Measurements from ENCODE around the gene RAI1.

The RAI1 gene

GRCh38 chr17:17789828-17790636 is 108.8 kb downstream of the RAI1 start:
- no peak for DNase-seq

DNA sequence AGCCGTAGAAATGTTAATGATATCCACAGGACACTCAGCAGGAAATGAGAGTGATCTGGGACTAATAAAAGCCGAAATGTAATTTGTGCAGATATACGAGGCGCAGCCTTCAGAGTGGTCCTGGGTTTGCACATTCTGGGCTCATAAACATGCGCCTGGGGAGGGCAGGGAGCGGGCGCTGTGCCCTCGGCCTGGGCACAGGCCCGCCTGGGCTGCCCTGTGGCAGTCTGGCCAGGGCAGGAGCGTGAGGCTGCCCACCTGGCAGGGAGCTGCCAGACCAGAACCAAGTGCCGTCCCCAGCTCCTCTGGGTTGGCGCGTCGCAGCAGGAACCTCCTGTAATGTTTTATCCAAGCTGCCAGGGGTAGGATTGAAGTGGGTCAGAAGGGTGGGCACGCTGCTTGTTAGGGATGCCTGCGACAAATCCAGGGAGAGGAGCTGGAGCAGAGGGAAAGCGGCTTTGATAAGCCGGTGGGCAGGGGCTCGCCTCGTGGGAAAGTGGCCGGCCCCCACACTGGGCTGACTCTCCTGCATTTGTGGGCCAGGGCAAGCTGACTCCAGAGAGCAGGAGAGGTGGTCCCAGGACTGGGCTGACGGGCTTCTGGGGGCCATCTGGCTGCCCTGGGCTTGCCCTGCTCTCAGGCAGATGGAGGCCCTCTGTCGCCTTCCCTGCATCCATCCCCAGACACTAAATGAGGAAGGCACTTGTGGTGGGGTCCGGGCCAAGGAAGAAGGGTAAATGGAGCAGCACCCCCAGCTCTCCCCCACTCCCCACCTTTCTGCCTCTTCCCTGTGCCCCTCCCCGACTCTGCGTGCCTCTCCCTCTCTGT is 109.6 kb downstream of the RAI1 start:
- peak; percentile 8 for DNase-seq

GRCh38 chr17:17792037-17792550 is 110.8 kb downstream of the RAI1 start:
- DNase-seq, result no peak

DNA sequence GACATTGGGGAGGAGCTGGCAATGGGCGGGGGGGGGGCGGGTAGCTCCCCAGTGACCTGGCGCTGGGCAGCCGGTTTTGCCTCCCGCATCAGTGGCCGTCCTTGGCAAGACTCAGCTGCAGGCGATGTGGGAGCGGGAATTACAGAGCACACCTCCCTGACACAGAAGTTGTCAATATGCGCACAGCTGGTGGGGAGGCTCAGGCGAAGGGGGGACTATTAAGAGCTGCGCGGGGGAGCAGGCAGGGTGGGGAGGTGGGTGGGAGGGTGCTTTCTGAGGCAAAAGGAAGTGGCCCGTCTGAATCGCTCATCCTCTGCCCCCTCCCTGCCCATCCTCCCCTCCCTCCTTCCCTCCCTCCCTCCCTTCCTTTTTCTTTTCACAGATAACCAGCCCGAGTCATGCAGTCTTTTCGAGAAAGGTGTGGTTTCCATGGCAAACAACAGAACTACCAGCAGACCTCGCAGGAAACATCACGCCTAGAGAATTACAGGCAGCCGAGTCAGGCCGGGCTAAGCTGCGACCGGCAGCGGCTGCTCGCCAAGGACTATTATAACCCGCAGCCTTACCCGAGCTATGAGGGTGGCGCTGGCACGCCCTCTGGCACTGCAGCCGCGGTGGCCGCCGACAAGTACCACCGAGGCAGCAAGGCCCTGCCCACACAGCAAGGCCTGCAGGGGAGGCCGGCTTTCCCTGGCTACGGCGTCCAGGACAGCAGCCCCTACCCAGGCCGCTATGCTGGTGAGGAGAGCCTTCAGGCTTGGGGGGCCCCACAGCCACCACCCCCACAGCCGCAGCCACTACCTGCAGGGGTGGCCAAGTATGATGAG is 111.5 kb downstream of the RAI1 start:
- DNase-seq, result no peak

DNA sequence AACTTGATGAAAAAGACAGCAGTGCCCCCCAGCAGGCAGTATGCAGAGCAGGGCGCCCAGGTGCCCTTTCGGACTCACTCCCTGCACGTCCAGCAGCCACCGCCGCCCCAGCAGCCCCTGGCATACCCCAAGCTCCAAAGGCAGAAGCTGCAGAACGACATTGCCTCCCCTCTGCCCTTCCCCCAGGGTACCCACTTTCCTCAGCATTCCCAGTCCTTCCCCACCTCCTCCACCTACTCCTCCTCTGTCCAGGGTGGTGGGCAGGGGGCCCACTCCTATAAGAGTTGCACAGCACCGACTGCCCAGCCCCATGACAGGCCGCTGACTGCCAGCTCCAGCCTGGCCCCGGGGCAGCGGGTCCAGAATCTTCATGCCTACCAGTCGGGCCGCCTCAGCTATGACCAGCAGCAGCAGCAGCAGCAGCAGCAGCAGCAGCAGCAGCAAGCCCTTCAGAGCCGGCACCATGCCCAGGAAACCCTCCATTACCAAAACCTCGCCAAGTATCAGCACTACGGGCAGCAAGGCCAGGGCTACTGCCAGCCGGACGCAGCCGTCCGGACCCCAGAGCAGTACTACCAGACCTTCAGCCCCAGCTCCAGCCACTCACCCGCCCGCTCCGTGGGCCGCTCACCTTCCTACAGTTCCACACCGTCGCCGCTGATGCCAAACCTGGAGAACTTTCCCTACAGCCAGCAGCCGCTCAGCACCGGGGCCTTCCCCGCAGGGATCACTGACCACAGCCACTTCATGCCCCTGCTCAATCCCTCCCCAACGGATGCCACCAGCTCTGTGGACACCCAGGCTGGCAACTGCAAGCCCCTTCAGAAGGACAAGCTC is 112.3 kb downstream of the RAI1 start:
- no peak for DNase-seq

- DNase-seq, result no peak
Measured at GRCh38 chr17:17794382-17794781, 113.1 kb downstream of the RAI1 start.

- no peak for DNase-seq
Measured at GRCh38 chr17:17795296-17795695, 114.0 kb downstream of the RAI1 start.

DNA sequence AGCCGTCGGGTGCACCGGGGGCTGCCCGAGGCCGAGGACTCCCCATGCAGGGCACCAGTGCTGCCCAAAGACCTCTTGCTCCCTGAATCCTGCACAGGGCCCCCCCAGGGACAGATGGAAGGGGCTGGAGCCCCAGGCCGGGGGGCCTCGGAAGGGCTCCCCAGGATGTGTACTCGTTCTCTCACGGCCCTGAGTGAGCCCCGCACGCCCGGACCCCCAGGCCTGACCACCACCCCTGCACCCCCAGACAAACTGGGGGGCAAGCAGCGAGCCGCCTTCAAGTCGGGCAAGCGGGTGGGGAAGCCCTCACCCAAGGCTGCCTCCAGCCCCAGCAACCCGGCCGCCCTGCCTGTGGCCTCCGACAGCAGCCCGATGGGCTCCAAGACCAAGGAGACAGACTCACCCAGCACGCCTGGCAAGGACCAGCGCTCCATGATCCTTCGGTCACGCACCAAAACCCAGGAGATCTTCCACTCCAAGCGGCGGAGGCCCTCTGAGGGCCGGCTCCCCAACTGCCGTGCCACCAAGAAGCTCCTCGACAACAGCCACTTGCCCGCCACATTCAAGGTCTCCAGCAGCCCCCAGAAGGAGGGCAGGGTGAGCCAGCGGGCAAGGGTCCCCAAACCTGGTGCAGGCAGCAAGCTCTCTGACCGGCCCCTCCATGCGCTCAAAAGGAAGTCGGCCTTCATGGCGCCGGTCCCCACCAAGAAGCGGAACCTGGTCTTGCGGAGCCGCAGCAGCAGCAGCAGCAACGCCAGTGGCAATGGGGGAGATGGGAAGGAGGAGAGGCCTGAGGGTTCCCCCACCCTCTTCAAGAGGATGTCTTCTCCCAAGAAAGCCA is 114.9 kb downstream of the RAI1 start:
- DNase-seq, result no peak

- DNase-seq, result no peak
Measured at GRCh38 chr17:17796787-17797061, 115.5 kb downstream of the RAI1 start.

DNA sequence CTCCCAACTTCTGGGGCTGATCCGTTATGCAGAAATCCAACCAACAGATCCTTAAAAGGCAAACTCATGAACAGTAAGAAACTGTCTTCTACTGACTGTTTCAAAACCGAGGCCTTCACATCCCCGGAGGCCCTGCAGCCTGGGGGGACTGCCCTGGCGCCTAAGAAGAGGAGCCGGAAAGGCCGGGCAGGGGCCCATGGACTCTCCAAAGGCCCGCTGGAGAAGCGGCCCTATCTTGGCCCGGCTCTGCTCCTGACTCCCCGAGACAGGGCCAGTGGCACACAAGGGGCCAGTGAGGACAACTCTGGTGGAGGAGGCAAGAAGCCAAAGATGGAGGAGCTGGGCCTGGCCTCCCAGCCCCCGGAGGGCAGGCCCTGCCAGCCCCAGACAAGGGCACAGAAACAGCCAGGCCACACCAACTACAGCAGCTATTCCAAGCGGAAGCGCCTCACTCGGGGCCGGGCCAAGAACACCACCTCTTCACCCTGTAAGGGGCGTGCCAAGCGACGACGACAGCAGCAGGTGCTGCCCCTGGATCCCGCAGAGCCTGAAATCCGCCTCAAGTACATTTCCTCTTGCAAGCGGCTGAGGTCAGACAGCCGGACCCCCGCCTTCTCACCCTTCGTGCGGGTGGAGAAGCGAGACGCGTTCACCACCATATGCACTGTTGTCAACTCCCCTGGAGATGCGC is 116.0 kb downstream of the RAI1 start:
- no peak for DNase-seq

DNA sequence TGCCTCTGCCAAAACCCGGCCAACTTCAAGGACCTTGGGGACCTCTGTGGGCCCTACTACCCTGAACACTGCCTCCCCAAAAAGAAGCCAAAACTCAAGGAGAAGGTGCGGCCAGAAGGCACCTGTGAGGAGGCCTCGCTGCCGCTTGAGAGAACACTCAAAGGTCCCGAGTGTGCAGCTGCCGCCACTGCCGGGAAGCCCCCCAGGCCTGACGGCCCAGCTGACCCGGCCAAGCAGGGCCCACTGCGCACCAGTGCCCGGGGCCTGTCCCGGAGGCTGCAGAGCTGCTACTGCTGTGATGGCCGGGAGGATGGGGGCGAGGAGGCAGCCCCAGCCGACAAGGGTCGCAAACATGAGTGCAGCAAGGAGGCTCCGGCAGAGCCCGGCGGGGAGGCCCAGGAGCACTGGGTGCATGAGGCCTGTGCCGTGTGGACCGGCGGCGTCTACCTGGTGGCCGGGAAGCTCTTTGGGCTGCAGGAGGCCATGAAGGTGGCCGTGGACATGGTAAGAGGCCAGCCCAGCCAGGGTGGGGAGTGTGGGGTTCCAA is 116.8 kb downstream of the RAI1 start:
- DNase-seq, result no peak

- no peak for DNase-seq
Measured at GRCh38 chr17:17798573-17799255, 117.5 kb downstream of the RAI1 start.

- DNase-seq, result no peak
Measured at GRCh38 chr17:17800504-17801021, 119.3 kb downstream of the RAI1 start.

- no peak for DNase-seq
Measured at GRCh38 chr17:17801800-17802481, 120.7 kb downstream of the RAI1 start.

- no peak for DNase-seq
Measured at GRCh38 chr17:17804007-17804406, 122.7 kb downstream of the RAI1 start.

- DNase-seq, result no peak
Measured at GRCh38 chr17:17805575-17805974, 124.3 kb downstream of the RAI1 start.

GRCh38 chr17:17806035-17806434 is 124.8 kb downstream of the RAI1 start:
- DNase-seq, result no peak

DNA sequence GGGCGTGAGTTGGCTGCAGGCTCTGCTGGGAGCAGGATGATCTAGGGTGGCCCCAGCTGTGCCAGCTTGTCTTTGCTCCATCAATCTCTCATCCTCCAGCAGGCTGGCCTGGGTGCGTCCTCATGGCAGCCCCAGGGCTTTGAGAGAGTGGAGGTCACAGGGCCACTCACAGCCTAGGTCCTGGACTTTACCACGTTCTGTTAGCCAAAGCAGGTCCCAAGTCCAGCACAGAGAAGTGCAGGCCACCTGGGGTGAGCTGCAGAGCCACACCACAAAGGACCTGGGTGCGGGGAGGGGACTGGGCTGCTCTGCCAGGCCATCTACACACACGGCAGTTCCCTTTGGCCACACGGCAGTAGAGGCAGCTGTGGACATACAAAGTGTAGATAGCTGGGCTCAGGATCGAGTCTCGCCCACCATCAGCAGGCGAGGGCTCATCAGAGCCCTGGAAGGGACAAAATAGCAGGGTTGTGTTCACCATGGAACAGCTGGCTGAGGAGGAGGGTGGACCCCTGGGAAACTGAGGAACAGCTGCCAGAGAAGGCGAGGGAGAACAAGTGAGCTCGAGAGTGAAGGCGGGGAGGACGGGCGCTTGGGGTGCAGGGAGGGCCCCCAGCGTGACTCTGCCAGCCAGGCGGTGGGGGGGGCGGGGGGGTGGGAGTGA is 125.5 kb downstream of the RAI1 start:
- DNase-seq, result no peak
